ENCODE measurements around the gene ADAMTSL4.

- TF ChIP-seq, protein P1, sequence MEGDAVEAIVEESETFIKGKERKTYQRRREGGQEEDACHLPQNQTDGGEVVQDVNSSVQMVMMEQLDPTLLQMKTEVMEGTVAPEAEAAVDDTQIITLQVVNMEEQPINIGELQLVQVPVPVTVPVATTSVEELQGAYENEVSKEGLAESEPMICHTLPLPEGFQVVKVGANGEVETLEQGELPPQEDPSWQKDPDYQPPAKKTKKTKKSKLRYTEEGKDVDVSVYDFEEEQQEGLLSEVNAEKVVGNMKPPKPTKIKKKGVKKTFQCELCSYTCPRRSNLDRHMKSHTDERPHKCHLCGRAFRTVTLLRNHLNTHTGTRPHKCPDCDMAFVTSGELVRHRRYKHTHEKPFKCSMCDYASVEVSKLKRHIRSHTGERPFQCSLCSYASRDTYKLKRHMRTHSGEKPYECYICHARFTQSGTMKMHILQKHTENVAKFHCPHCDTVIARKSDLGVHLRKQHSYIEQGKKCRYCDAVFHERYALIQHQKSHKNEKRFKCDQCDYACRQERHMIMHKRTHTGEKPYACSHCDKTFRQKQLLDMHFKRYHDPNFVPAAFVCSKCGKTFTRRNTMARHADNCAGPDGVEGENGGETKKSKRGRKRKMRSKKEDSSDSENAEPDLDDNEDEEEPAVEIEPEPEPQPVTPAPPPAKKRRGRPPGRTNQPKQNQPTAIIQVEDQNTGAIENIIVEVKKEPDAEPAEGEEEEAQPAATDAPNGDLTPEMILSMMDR (IDR thresholded peaks at IDR 0.05 in 4 of 5, conservative IDR thresholded peaks at IDR 0.05 in 1 of 5), result peak; percentile 89 to 97 (median 96)
- no peak for TF ChIP-seq POLR2A (IDR thresholded peaks at IDR 0.05)
These were observed 10.8 kb downstream of the ADAMTSL4 start for GRCh38 chr1:150560011-150560438.

All from gastrocnemius medialis (tissue), 4 donors.